Tibial nerve (tissue), 3 donors: Measurements from ENCODE around the gene PPIA.

ENCODE experiments used
- POLR2A ChIP-seq, 2 donors: fragments of 450-650 bp; IDR thresholded peaks; one replicate each; pipeline ENCODE4 v1.6.1; 2017; ENCODE audit warnings: antibody characterized with exemption in 2 of 2, mild to moderate bottlenecking in 2 of 2, moderate library complexity in 2 of 2
- TF ChIP-seq, protein P1 (sequence below), 5 experiments: fragments of 200-600 bp in 3 of 5; fragments of 450-650 bp in 2 of 5; sonication (generic) in 3 of 5; IDR thresholded peaks; one replicate each; pipeline ENCODE4 v1.5.1; 2016 to 2019; ENCODE audit warnings: antibody characterized with exemption in 5 of 5, mild to moderate bottlenecking in 3 of 5, moderate library complexity in 2 of 5

DNA sequence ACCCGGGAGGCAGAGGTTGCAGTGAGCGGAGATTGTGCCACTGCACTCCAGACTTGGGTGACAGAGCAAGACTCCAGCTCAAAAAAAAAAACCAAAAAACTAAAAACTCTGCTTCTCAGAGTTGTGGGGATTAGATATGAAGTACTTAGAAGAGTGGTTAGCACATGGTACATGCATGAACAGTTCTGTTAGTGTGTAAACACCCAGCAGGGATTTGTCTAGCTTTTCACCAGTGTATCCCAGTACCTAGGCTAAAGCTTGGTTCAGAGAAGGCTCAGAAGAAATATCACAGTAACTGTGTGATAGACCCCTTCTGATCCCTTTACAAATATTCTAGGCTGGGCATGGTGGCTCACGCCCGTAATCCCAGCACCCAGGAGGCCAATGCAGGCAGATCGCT, 9.5 kb downstream of the PPIA start:
- TF ChIP-seq POLR2A (IDR thresholded peaks at IDR 0.05) = no peak
- TF ChIP-seq, protein P1, sequence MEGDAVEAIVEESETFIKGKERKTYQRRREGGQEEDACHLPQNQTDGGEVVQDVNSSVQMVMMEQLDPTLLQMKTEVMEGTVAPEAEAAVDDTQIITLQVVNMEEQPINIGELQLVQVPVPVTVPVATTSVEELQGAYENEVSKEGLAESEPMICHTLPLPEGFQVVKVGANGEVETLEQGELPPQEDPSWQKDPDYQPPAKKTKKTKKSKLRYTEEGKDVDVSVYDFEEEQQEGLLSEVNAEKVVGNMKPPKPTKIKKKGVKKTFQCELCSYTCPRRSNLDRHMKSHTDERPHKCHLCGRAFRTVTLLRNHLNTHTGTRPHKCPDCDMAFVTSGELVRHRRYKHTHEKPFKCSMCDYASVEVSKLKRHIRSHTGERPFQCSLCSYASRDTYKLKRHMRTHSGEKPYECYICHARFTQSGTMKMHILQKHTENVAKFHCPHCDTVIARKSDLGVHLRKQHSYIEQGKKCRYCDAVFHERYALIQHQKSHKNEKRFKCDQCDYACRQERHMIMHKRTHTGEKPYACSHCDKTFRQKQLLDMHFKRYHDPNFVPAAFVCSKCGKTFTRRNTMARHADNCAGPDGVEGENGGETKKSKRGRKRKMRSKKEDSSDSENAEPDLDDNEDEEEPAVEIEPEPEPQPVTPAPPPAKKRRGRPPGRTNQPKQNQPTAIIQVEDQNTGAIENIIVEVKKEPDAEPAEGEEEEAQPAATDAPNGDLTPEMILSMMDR (IDR thresholded peaks at IDR 0.05) = no peak
